Esophagus muscularis mucosa (tissue), 4 donors: ENCODE results near the gene RPS14.

Experiments used
- CTCF ChIP-seq, 3 experiments: fragments of 200-600 bp in 2 of 3; fragments of 450-650 bp in 1 of 3; sonication (generic) in 2 of 3; IDR thresholded peaks; one replicate each; pipeline ENCODE4 v1.5.1; 2017 to 2019; ENCODE audit warnings: antibody characterized with exemption in 3 of 3, mild to moderate bottlenecking in 2 of 3, moderate library complexity in 1 of 3
- EP300 ChIP-seq: sonication (generic); formaldehyde crosslinking; IDR thresholded peaks from one replicate; pipeline ENCODE4 v1.6.1; 2017; ENCODE audit warnings: antibody characterized with exemption
- POLR2A ChIP-seq: fragments of 450-650 bp; IDR thresholded peaks from one replicate; pipeline ENCODE4 v1.6.1; 2017; ENCODE audit warnings: antibody characterized with exemption, moderate library complexity, mild to moderate bottlenecking, low read depth
- POLR2AphosphoS5 ChIP-seq, 2 donors: sonication (generic); formaldehyde crosslinking; IDR thresholded peaks; one replicate each; pipeline ENCODE4 v1.6.1; 2017; ENCODE audit warnings: antibody characterized with exemption in 2 of 2

- TF ChIP-seq CTCF (IDR thresholded peaks at IDR 0.05) (no peak), POLR2AphosphoS5 (IDR thresholded peaks at IDR 0.05) (no peak), POLR2A (no peak), EP300 (no peak)
These were observed 49.0 kb downstream of the RPS14 start for GRCh38 chr5:150400316-150401075.
